NCI-H2171 treated with DMSO at 0.1 percent for 48 hours (cell line): Measurements from ENCODE around the gene SDK2.

ENCODE experiments used
- DNase-seq: peaks from one replicate; lab custom pipeline; 2025; lab: John Stamatoyannopoulos, UW

The SDK2 gene

DNA sequence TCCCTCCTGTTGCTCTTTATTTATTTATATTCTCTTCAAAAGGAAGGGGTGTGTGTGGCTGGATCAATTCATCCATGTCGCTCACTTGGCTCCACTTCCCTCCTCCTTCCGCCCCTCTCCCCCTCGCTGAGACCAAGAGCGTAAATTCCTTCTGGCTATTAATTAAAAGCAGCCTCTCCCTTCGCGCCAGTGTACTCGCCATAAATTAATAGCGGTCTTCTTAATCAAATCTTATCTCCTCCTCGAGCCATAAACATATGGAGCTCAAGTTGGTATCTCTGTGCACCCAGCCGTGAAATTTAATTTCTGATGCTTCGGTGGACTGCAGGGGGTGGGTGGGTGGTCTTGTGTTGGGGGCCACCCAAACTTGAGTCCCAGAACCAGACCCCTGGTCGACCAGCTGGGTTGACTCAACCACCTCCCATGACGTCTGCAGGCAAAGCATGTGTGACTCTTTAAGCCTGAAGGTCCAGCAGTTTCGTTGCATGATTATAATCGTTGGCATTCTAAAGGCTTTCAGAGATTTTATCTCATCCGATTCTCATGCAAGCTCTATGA is 57.9 kb downstream of the SDK2 start:
- DNase-seq = no peak

DNA sequence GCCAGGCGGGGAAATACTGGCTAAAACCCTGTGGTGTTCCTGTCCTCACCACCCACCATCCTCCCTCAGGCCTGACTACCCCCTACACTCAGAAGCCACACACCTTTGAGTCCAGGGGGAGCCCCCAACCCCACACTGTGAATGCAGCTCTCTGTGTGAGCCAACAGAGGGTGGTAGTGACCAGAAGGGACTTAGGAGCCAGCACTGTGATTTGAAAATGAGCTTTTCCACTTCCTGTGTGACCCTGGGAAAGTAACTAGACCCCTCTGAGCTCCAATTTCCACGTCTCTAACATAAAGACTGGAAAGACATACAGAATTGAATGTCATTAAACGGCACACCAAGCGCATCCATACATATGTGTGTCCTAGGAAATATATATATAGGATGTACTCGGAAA is 58.7 kb downstream of the SDK2 start:
- DNase-seq = no peak

DNA sequence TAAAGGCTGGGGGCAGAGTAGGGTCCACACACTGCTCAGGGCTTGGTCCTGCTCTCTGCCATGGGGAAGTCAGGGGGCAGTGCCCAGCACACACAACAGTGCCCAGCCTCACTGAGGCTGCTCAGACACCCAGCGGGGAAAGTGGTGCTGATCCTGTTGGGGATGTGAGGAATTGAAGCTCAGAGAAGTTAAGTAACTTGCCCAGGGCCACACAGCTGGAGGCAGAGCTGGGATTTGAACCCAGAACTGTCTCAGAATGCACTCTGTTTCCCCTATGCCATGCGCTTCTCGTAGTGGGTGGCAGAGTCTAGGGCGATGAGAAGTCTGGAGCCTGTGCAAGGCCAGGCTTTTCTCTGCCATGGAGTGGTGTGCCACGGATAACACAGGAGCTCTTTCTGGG is 59.3 kb downstream of the SDK2 start:
- no peak for DNase-seq

DNA sequence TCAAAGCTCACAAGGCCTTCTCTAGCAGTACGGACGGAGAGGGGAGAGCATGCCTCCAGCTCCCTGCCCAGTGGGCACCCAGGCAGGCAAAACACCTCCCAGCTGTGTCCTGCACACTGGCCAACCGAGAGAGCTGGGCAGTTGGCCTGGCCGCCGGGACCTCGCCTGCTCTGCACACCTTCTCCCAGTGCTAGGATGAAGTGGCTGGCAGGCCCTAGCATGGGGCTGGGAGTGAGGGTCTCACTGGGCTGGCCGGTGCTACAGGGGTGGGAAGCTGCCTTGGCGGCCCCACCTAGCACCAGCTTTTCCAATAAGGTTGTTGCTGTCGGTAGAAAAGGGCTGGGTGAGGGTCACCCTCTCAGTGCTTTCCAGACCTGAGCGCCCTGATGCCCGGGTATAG is 60.2 kb downstream of the SDK2 start:
- DNase-seq = no peak

DNA sequence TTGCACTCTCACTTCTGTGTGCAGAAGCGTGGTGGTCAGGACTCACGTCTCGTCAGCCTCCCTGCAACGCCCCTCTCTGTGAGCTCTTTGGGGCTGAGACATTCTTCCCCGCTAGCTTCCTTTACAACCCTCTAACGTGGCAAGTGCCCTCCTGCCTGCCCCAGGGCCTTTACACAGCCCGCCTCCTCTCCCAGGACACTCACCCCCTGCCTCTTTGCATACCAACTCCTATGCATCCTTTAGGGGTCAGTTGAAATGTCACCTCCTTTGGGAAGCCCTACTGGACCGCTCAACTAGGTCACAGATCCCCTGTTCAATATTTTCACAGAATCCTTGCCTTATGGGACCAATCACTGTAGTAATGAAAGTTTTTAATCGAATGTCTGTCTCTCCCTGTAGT is 61.4 kb downstream of the SDK2 start:
- DNase-seq = no peak

DNA sequence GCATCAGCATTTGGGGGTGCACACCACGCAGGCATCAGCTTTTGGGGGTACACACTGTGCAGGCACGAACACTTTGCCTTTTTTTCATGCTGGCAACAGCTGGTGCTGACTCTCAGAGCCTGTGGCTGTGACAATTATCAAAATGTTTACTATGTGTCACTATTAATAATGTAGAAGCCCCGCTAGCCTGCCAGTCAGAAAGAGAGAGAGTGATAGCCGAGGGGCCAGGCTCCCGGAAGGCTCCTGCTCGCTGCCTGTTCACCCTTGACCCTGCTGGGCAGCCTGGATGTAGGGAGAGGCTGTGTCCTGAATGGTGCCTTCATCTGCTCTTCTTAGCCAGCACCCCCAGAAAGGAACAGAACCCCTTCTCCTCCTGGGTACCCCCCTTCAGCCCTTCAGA is 61.9 kb downstream of the SDK2 start:
- peak; percentile 9 for DNase-seq

DNA sequence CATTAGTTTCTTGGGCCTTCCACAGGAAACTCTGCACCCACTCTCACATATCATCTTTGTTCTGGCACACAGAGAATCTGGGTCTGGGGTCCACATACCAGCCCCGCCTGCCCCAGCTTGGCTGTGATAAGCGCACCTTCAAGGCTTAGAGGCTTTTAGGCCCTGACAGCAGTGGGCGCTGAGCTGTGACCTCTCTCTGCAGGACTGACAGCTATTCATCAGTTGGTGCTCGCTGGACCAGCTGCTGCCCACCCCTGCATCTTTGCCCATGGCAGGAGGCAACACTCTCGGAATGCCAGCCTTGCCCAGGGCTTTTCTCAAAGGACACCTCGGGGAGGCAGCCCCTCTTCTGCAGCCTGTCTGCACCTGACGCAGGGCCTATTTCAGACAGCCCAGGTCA is 62.9 kb downstream of the SDK2 start:
- no peak for DNase-seq

DNA sequence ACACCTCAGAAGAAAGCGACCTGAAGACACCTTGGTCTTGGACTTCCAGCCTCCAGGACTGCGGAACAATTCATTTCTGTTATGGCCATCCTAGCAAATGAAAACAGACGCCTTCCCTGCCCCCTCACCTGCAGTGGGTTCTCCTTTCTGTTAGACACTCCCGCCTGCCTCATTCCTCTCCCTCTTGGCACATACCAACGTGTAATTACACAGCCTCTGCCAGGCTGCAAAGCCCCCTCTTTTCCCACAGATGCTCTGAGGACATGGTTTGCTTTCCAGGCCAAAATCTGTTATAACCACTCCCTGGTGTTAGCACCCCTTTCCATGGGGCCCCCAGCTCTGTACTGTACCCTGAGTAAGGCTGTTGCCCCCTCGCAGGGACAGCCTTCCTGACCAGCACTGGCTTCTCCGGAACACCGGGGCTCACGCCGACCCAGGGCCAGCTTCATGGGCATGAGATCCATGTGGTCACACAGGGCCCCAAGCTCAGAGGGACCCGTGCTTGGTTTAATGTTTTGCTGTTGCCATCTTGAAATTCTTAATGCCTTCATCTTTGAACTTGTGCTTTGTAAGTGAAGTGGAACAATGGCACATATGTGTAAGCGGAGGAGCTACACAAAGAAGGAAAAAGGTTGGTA is 64.1 kb downstream of the SDK2 start:
- no peak for DNase-seq

DNA sequence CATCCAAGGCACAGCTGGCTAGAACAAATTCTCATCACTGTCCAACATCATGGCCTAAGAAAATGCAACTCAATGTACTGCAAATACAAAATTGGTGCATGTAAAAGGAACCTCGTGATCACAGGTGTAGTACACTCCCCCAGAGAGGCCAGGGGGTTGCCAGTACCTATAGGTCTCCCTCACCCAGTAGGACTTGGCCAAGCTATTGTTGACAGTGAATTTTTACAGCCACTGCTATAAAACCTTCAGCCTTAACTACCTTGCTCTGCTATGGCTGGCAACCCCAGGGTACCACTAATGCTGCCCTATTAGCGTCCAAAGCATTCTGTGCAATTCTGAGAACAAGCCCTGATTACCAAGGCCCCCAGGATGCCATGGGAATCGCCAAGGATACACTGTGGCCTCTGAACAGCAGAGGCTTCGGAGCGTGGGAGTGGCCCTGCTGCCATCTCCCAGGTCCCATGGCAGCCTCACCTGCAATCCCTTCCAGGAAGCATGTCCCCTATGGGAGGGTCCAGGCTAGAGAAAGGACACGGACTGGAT is 67.6 kb downstream of the SDK2 start:
- DNase-seq = no peak

DNA sequence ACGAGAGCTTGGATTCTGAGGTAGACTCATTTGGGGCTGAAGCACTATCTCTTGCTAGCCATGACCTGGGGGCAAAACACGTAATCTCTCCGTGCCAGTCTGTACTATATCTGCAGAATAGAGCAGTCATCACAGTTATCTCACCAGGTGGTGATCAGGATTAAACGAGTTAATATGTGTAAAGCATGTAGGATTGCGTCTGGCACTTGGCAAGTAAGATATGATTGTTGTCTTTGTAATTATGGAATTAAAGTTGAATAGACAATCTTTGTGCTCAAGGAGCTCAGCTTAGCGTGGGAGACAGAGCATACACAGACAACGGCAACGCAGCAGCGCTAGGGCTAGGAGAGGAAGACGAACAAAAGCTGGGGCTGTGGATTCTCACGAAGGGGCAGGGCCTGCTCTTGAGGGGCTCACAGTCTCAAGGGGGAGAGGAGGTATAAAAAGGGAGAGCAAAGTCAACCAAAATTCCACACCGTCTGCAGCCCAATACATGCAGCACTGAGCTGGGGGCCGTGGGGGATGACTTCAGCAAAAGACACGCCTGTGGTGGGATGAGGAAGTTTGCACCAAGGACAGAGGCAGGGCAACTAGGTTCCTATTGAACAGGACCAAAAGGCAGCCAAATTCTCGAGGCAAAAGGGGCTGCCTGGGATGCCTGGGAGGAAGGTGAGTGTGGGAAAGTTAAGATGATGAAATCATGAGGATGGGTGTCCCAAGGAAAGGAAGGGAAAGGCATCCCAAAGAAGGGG is 68.6 kb downstream of the SDK2 start:
- DNase-seq = no peak

DNA sequence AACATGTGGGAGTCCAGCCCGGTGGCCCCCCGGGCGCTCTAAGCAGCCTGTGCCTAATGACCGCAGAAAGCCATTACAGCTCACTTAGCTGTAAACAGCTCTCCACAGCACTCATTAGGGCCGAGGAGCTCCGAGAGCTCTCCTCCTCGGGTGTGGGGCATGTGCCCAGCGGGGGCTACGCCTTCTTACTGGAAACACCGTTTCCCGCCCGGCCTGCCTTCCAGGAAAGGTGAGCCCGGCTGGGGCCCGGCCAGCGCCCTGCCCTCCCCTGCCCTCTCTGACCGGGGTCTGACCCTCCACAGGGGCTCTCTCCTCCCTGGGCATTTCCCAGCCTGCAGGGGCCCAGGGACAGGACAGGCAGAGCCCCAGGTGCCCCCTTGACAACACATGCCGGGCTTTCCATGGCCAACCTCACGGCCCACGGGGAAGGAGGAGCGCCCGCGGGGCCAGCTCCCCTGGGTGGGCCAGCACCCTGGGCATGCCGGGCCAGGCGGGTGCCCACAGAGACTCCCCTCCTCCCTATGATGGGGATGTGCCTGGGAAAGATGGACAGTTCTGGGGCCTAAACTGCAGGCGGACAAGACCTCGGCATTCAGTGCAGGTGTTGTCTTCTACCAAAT is 72.6 kb downstream of the SDK2 start:
- no peak for DNase-seq

DNA sequence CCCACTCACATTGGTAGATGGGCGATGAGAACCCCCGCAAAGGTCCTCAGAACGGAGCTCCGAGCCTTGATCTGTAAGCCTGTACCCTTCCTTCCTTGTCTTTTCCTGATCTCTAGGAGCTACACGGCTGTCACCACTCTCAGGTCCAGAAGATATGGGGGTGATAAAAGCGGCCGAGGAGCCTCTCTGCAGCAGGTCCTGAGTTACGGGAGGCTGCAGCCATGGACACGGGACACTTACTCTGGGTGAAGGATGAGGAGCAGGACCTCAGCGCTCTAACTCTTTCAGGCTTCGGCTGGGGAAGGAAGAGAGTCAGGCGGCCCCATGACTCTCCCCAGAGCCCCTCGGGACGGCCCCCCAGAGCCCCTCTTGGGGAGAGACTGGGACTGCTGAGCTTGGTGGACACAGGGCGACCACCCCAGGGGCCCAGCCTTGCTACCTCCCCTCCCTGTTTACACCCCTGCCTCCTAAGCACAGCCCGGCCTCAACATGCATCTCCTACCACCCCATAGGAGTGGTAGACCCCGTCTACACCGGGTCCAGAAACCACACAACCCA is 74.4 kb downstream of the SDK2 start:
- no peak for DNase-seq

DNA sequence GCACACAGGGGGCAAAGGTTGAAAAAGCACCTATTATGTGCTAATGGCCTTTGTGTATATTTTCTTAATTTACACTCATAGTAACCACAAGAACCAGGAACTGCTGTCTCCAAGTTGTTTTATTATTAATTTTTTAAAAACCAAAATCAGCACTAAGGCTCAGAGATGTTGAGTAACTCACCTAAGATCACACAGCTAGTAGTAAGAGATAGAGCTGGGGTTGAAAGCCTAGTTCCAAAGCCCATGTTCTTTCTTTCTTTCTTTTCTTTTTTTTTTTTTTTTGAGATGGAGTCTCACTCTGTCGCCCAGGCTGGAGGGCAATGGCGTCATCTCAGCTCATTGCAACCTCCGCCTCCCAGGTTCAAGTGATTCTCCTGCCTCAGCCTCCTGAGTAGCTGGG is 75.3 kb downstream of the SDK2 start:
- DNase-seq = no peak

DNA sequence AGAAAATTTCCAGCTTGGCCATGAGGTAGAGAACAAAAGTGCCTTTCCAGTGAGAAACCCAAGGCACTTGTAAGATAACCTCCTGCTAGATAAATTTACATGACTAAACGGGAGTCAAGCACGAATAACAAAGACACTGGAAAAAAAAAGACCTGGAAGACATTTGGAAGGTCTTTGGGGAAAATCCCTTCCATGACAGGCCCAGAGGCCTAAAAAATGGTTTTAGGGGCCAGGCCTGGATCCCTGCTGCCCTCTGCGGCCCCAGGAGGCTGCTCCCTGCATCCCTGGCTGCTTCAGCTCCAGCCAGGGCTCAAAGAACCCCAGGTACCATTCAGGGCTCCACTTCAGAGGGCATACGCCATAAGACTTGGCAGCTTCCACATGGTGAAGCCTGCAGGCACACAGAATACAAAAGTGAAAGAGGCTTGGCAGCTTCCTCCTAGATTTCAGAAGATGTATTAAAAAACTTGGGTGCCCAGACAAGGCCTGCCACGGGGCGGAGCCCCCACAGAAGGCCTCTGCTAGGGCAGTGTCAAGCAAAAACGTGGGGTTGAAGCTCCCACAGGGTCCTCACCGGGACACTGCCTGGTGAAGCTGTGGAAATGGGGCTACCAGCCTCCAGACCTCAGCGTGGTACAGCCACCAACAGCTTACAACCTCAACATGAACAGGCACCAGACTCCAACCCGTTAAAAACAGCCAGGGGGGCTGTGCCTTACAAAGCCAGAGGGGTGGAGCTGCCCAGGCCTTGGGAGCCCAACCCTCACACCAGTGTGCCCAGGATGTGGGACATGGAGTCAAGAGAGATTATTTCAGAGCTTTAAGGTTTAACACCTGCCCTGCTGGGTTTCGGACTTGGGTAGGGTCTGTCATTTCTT is 77.1 kb downstream of the SDK2 start:
- DNase-seq = no peak

DNA sequence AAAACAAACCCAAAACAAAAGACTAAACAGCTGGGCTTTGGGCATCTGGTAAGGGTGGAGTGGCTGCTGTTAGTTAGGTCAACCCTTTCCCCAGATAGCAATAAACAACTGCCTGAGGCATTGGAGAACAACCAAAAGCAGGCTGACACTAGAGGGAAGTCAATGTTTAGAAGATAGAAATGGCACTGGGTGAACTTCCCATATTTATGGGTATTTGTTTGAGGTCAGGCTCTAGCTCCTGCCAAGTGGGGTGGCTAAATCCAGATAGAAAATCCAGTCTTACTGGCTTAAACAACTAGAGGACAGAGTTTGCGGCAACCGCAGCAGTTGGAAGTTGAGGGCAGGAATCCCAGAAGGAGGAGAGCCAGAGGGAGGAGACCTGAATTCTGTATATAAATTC is 79.4 kb downstream of the SDK2 start:
- DNase-seq = no peak

DNA sequence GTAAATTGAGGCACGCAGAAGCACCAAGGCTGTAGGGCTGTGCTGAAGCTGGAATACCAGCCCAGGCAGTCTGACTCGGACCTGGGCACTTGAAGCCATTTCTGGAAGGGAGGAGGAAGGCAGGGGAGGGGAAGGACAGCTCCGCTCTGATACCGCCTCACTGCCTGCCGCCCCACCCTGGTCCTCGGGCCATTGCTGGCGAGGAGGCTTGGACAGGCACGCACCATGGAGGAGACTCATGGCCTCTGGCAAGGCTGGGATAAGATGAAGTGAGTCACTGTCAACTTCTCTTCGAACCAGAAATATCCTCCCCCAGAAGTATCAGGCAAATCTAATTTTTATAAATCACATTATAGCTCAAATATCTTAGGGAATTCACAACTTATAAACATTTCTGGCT is 81.3 kb downstream of the SDK2 start:
- no peak for DNase-seq

DNA sequence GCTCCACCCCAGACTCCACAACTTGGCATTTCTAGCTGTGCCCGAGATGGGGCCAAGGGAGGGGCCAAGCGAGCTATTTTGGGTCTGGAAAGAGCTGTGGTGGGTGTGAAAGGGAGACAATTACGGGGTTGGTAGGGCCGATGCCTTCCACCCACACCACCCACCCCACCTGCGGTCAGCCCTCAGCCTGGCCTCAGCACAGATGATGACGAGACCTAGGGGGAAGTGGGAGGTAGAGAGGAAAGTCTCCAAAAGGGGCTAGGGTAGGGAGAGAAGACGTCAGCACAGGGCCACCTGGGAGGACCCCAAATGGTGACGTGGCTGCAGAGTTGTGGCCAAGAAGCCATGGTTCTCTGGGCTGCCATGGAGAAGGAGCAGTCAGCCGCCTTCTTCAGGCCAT is 83.1 kb downstream of the SDK2 start:
- no peak for DNase-seq

DNA sequence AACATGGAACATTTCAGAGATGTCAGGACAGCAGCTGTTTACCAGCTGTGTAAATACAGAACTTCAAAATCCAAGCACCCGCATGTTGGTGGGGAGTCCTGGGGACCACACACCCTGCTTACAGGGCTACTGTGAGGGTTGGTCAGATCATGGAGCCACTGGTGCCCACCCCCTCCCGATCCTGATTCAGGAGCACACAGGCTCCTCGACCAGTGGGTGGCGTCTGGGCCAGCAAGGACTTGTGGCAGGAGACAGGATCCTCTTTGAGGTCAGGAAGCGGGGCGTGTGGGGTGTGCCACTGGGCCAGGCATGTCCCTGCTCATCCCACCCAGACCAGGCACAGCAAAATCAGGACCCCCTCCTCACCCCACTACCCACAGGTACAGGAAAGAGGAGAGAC is 83.6 kb downstream of the SDK2 start:
- no peak for DNase-seq

DNA sequence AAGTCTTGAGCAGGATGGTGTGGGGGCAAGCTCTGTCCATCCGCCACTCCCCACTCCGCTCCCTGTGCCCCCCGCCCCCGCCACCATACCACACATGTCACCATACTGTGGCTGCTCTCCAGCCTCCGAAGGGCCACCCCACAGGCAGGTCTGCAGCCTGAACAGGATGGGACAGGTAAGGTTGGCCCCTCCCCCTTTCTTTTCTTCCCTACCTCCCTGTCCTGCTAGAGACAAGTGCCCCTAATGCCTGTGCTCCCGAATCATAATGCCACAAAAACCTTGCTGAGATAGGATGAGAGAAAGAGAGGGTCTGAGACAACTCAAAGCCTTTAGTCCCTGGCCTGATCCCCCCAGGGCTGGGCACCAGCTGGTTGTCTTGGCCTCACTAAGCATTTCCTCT is 84.7 kb downstream of the SDK2 start:
- no peak for DNase-seq

DNA sequence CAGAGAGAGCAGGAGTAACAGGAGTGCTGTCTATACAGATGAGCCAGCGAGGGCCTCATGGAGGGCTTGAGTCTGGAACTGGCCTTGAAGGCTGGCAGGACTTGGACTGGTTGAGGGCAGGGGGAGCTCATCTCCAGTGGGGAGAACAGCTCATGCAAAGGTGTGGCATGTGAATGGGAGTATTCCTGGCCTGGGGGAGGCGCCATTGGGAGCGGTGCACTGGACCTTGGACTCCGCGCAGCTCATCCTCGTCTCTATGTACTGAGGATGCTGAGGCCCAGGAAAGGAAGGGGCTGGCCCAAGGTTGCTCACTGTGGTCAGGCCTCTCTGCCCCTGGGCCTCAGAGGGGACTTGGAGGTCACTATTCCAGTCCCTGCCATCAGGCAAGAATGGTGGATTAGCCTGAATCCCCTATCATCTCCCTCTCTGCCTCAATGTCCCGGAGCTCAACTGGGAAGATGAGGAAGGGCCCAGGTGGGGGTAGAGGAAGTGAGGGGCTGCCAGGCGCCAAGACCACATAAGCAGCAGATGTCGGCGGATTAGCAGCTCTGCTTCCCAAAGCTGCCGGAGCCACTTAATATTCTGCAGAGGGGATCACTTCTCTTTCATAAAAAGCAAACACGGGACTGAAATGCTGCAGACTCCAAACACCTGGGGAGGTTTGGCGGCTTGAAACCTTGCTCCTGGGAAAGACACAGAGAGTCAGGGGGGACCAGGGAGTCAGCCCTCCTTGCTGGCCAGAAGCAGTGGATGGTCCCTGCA is 88.9 kb downstream of the SDK2 start:
- DNase-seq = peak; percentile 60

DNA sequence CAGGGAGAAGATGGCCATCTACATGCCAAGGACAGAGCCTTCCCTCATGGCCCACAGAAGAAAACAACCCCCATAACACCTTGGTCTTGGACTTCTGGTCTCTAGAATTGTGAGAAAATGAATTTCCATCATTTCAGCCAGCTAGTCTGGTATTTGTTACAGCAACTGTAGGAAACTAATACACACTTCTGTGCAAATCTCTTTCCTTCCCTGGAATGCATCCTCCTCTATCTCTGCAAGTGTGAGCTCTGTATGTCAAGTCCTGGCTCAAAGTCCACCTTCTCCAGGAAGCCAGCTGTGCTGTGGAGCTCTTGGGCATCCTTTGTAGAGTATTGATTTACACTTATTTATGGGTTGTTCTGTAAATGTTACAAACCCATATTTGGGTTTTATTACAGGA is 89.7 kb downstream of the SDK2 start:
- DNase-seq = no peak
